GM12891 (cell line): Measurements from ENCODE around the gene MICALL2.

Experiments used
- POLR2A ChIP-seq: IDR thresholded peaks from 2 replicates; pipeline ENCODE4 v1.6.1; 2011; ENCODE audit warnings: low read depth, low read length, control low read depth
- POLR2AphosphoS5 ChIP-seq: IDR thresholded peaks from 2 replicates; pipeline ENCODE4 v1.6.1; 2011; ENCODE audit warnings: low read depth, low read length, control low read depth
- POU2F2 ChIP-seq: IDR thresholded peaks from 2 replicates; pipeline ENCODE4 v1.6.1; 2011; ENCODE audit warnings: low read depth, mild to moderate bottlenecking, control low read depth, low read length, moderate library complexity
- SPI1 ChIP-seq: IDR thresholded peaks from 2 replicates; pipeline ENCODE4 v1.6.1; 2011; ENCODE audit warnings: low read depth, low read length, control low read depth
- TAF1 ChIP-seq: IDR thresholded peaks from 2 replicates; pipeline ENCODE4 v1.6.1; 2011; ENCODE audit warnings: low read depth, low read length, control low read depth

DNA sequence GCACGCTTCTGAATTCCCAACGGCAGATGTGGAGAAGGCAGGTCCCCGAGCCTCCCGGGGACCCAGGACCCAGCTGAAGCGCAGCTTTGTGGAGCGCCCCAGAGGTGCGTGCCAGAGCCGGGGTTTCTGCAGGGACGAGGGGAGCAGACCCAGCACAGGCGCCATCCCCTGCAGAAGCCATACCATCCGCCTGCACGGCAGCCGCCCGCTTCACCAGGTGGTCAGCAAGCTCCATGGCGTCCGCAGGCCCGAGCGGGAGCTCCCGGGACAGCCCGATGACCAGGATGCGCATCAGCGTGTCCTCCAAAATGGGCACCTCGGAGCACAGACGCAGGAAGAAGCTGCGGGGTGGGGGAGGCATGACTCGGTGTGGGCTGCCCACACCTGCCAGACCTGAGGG lies 34.3 kb upstream of the MICALL2 start:
- TF ChIP-seq POLR2AphosphoS5, result no peak
- no peak for TF ChIP-seq TAF1
- TF ChIP-seq POLR2A, result no peak
- no peak for TF ChIP-seq SPI1
- TF ChIP-seq POU2F2, result no peak
